IgD-negative memory B cell (primary cell): ENCODE measurements around the gene SLC22A12. TPM values are rescaled to one million over a fixed set of nuclear protein-coding genes. Genes with fewer than 3 reads are reported as not detected.
A peak's percentile ranks its signal among the peaks of the same experiment; 100 is the strongest.

Experiments
- H3K27ac Mint-ChIP-seq, 3 donors: one replicate each; pipeline ENCODE4 v1.8.0; 2020 to 2022; ENCODE audit warnings: mild to moderate bottlenecking in 3 of 3, mixed read lengths in 3 of 3, moderate library complexity in 1 of 3
- H3K27me3 Mint-ChIP-seq: one replicate; pipeline ENCODE4 v1.8.0; 2021; ENCODE audit warnings: mixed read lengths
- H3K36me3 Mint-ChIP-seq: one replicate; pipeline ENCODE4 v1.8.0; 2020; ENCODE audit warnings: mild to moderate bottlenecking, mixed read lengths
- H3K4me1 Mint-ChIP-seq, 3 donors: one replicate each; pipeline ENCODE4 v1.8.0; 2020 to 2022; ENCODE audit warnings: mixed read lengths in 3 of 3, mild to moderate bottlenecking in 1 of 3
- H3K4me3 Mint-ChIP-seq, 4 donors: one replicate each; pipeline ENCODE4 v1.8.0; 2020 to 2022; ENCODE audit warnings: mild to moderate bottlenecking in 4 of 4, mixed read lengths in 4 of 4, moderate library complexity in 3 of 4
- H3K9me3 Mint-ChIP-seq, 3 donors: one replicate each; pipeline ENCODE4 v1.8.0; 2020 to 2021; ENCODE audit warnings: mixed read lengths in 3 of 3, mild to moderate bottlenecking in 1 of 3
- polyA plus RNA-seq: library from polyadenylated mRNA; unstranded; fragments of 300-500 nt; fragmentation: Illumina TruSeq; gene quantifications from one replicate; pipeline ENCODE4 v1.2.3, GENCODE V29; 2021

SLC22A12 gene
- polyA plus RNA-seq, 1 donor from 2014 or later: not detected

- Mint-ChIP-seq H3K27me3 (peaks cover 3% of the 10 kb centered on the region), H3K4me3 (no peak overlapping the region), H3K36me3 (no peaks in the 10 kb centered on the region), H3K4me1 (no peaks in the 10 kb centered on the region), H3K9me3 (no peaks in the 10 kb centered on the region), H3K27ac (no peak overlapping the region)
Observed at GRCh38 chr11:64602466-64603070, 11.5 kb downstream of the SLC22A12 start.

DNA sequence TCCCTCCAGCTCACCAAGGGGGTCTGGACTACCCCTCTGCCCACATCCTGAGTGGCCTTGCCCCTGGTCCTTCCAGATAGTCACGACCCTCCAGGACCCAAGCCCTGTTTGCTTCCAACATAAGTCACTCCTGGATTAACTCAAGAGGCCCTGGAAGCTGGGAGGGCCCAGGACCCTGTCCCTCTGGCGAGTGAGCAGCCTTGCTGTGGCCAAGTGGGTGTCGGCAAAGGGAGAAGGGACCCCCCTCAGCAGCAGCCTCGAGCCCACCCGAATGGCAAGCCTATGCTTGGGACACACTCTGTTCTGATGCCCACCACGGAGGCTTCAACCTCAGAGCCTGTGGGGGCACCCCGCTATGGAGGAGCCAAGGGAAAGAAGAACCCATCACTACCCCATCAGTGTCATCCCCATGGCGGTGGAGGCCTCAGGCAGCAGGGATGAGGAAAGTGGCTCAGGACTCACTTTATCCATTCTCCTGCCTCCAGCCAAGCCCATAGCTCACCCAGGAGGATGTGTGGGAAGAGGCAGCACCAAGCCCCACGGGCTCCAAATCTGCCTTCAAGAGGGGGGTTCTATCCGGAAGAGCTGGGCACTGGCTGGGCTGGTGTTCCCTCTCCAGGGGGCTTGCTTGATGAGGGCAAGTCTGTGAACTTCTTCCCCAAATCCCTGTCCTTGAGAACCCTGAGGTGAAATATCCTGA, 12.5 kb downstream of the SLC22A12 start:
- Mint-ChIP-seq H3K9me3 (no peaks in the 10 kb centered on the region), H3K27ac (no peak overlapping the region), H3K27me3 (peaks cover 3% of the 10 kb centered on the region), H3K36me3 (no peaks in the 10 kb centered on the region), H3K4me1 (no peaks in the 10 kb centered on the region), H3K4me3 (peak overlapping the region in 1 of 4 donors; percentile 28)

DNA sequence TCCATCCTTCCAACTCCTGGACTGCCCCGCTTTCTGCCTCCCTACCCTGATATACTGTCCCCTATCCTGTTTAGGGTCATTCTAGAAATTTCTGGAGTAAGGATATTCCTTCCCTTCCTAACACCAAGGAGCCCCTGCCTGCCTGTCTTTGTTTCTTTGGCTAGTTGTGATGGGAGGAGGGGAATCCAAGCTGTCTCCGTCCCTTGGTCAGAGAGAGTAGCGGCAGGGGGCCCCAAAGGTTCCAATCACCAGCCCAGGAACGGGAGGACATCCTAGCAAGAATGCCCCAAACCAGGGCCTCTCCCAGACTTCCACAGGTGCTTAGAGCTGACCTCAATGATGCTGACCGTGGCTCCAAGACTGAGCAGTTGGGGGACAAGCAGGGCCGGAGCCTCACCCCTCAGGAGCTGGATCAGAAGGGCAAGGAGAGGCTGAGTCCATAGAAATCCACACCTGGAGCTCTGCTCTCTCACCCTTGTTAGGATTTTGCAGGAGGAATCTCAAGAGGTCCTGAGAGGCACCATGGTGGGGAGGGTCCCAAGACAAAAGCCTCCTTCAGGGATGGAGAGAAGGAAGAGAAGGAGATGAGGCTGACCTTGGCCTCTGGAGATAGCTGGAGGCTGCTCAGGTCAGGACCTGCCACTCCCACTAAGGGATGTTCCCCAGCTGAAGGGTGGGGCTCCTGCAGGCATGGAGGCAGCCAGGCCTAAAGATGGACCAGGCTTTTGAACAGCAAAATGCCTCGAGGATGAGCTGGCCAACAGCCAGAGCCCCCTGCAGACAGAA, 13.6 kb downstream of the SLC22A12 start:
- H3K4me1 Mint-ChIP-seq: no peaks in the 10 kb centered on the region
- no peak overlapping the region for H3K27ac Mint-ChIP-seq
- H3K27me3 Mint-ChIP-seq: peaks cover 3% of the 10 kb centered on the region
- H3K9me3 Mint-ChIP-seq: no peaks in the 10 kb centered on the region
- H3K4me3 Mint-ChIP-seq: no peak overlapping the region
- no peaks in the 10 kb centered on the region for H3K36me3 Mint-ChIP-seq

GRCh38 chr11:64605244-64605560, 14.2 kb downstream of the SLC22A12 start:
- Mint-ChIP-seq H3K4me3 (no peak overlapping the region), H3K4me1 (no peaks in the 10 kb centered on the region), H3K9me3 (no peaks in the 10 kb centered on the region), H3K27ac (no peak overlapping the region), H3K36me3 (no peaks in the 10 kb centered on the region), H3K27me3 (peaks cover 3% of the 10 kb centered on the region)

GRCh38 chr11:64605656-64606585, 14.9 kb downstream of the SLC22A12 start:
- Mint-ChIP-seq H3K27me3 (peaks cover 3% of the 10 kb centered on the region), H3K27ac (no peak overlapping the region), H3K9me3 (no peaks in the 10 kb centered on the region), H3K4me3 (no peak overlapping the region), H3K36me3 (peaks cover 1% of the 10 kb centered on the region), H3K4me1 (no peaks in the 10 kb centered on the region)

DNA sequence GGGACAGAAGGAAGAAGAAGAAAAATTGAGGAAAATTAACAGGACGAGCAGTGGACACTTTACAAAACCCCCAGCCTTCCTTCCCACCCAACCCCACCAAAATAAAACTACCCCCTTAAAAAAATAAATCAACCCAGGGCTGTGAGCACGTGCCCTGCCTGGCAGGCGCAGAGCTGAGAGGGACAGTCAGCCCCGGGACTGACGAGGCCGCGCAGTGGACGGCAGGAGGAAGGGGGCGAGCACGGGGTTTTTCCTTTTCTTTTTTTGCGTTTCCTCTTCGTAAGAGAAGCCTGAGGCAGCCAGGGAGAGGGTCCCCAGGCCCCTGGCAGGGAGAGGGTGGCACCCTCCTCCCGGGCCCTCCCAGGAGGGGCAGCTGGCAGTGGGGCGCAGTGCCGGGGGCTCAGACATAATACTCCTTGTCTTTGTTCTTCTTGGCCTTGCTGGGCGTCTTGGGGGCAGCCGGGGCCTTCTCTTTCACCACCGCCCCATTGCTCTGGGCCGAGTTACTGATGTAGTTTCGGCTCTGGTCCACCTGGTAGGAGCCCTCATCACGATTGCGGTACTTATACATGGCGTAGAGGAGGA, 15.9 kb downstream of the SLC22A12 start:
- Mint-ChIP-seq H3K36me3 (peaks cover 2% of the 10 kb centered on the region), H3K27me3 (peaks cover 3% of the 10 kb centered on the region), H3K27ac (no peak overlapping the region), H3K4me3 (no peak overlapping the region), H3K9me3 (no peaks in the 10 kb centered on the region), H3K4me1 (no peaks in the 10 kb centered on the region)

DNA sequence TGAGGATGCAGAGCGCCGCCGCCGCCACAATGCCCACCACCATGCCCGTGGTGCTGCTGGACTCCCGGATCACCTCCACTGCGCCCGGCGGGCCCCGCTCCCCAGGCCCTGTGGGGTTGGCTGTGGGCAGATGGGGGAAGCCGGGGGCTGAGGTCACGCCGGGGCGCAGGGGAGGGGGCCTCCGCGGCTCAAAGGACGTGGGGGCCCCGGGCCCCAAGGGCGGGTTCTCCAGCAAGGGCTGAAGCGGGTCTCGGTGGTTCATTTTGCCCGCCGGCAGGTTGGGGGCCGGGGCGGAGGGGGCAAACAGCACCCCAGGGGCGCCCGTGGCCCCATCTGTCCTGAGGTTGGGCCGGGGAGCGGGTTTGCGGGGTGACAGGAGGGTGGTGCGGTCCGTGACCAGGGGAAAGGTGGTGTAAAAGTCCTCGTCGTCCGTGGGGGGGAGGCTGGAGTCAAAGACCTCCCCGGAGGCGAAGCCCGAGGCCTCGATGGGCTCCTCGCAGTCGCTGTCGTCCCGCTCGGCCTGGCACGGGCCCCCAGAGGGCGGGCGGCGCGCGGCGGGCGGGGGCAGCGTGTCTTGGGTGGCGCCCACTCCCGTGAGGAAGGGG, 16.5 kb downstream of the SLC22A12 start:
- Mint-ChIP-seq H3K9me3 (no peaks in the 10 kb centered on the region), H3K27ac (no peak overlapping the region), H3K4me3 (no peak overlapping the region), H3K27me3 (peaks cover 3% of the 10 kb centered on the region), H3K36me3 (peaks cover 2% of the 10 kb centered on the region), H3K4me1 (no peaks in the 10 kb centered on the region)

DNA sequence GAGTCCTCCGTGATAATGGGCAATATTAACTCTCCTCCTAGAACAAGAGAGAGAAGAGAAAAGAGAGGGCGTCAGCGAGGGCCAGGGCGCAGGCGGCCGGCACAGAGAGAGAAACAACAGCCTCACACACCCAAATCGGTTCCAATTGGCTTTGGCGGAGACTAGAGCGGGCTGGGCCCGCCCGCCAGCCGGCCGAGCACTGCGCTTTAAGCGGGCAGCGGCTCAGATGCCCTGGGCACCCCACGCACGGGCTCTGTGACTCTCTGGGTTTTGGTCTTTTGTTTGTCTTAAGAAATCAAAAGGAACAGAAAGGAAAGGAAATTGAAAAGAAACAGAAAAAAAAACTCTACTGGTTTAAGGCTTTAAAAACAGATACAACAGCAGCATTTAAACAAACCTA, 17.0 kb downstream of the SLC22A12 start:
- H3K4me3 Mint-ChIP-seq: no peak overlapping the region
- peaks cover 3% of the 10 kb centered on the region for H3K27me3 Mint-ChIP-seq
- peaks cover 2% of the 10 kb centered on the region for H3K36me3 Mint-ChIP-seq
- H3K9me3 Mint-ChIP-seq: no peaks in the 10 kb centered on the region
- no peak overlapping the region for H3K27ac Mint-ChIP-seq
- H3K4me1 Mint-ChIP-seq: no peaks in the 10 kb centered on the region

GRCh38 chr11:64608636-64609035, 17.6 kb downstream of the SLC22A12 start:
- H3K4me3 Mint-ChIP-seq: no peak overlapping the region
- no peak overlapping the region for H3K27ac Mint-ChIP-seq
- H3K4me1 Mint-ChIP-seq: no peaks in the 10 kb centered on the region
- H3K36me3 Mint-ChIP-seq: peaks cover 2% of the 10 kb centered on the region
- H3K9me3 Mint-ChIP-seq: no peaks in the 10 kb centered on the region
- peaks cover 3% of the 10 kb centered on the region for H3K27me3 Mint-ChIP-seq

GRCh38 chr11:64609436-64610047, 18.5 kb downstream of the SLC22A12 start:
- no peak overlapping the region for H3K27ac Mint-ChIP-seq

GRCh38 chr11:64610596-64610995, 19.6 kb downstream of the SLC22A12 start:
- Mint-ChIP-seq H3K9me3 (no peaks in the 10 kb centered on the region), H3K4me1 (no peaks in the 10 kb centered on the region), H3K36me3 (peaks cover 2% of the 10 kb centered on the region), H3K27me3 (no peaks in the 10 kb centered on the region), H3K27ac (no peak overlapping the region), H3K4me3 (no peak overlapping the region)

More at GRCh38 chr11:64609436-64610047, 18.5 kb downstream of the SLC22A12 start:
- Mint-ChIP-seq H3K9me3 (no peaks in the 10 kb centered on the region), H3K36me3 (peaks cover 2% of the 10 kb centered on the region), H3K27me3 (peaks cover 2% of the 10 kb centered on the region), H3K4me1 (no peaks in the 10 kb centered on the region), H3K4me3 (peak overlapping the region in 1 of 4 donors; percentile 52)

GRCh38 chr11:64611176-64611575, 20.2 kb downstream of the SLC22A12 start:
- Mint-ChIP-seq H3K36me3 (peaks cover 2% of the 10 kb centered on the region), H3K4me3 (peak overlapping the region in 1 of 4 donors; percentile 17), H3K9me3 (no peaks in the 10 kb centered on the region), H3K27ac (no peak overlapping the region), H3K4me1 (no peaks in the 10 kb centered on the region), H3K27me3 (no peaks in the 10 kb centered on the region)

- Mint-ChIP-seq H3K4me1 (no peaks in the 10 kb centered on the region), H3K4me3 (no peak overlapping the region), H3K27me3 (no peaks in the 10 kb centered on the region)
Observed at GRCh38 chr11:64611869-64612646, 21.0 kb downstream of the SLC22A12 start.

More at GRCh38 chr11:64611869-64612646, 21.0 kb downstream of the SLC22A12 start:
- H3K9me3 Mint-ChIP-seq: no peaks in the 10 kb centered on the region
- no peak overlapping the region for H3K27ac Mint-ChIP-seq
- H3K36me3 Mint-ChIP-seq: peaks cover 2% of the 10 kb centered on the region
